ENCODE measurements around the gene ZNF839.

- no peak for TF ChIP-seq GATA2 (IDR thresholded peaks at IDR 0.05; ENCODE audit: low read depth, low read length)
- TF ChIP-seq GATA3 (IDR thresholded peaks at IDR 0.05; ENCODE audit: low read depth, low read length), result no peak
Observed at GRCh38 chr14:102370305-102370809, 50.8 kb downstream of the ZNF839 start.
